GM12878 (cell line): Measurements from ENCODE around the gene GJC1. TPM values are rescaled to one million over a fixed set of nuclear protein-coding genes. Genes with fewer than 3 reads are reported as not detected.

Experiments used
- ATAC-seq: fragments of 200-7000 bp; cut with Tn5 transposase; 3 replicates; pipeline ENCODE4 v1.9.1; 2020; ENCODE audit warnings: mild to moderate bottlenecking, moderate library complexity
- BruUV-seq: library from RNA; stranded (reverse); fragments of 400-500 nt; replicated peaks from 2 replicates; lab custom pipeline; 2021; lab: Mats Ljungman, UMichigan
- CTCF ChIA-PET: fragments of 300-600 bp; sonication (Branson Sonifier 250); formaldehyde crosslinking; extraction: SDS; loops from one replicate; lab custom pipeline; 2021; ENCODE audit warnings: inconsistent platforms; lab: Yijun Ruan, JAX
- POLR2A ChIA-PET: fragments of 350-600 bp; formaldehyde crosslinking; extraction: SDS; loops from one replicate; lab custom pipeline; 2021; ENCODE audit warnings: inconsistent platforms; lab: Charles Lee
- RAD21 ChIA-PET: fragments of 300-600 bp; sonication (Branson Sonifier 250); formaldehyde crosslinking; loops from one replicate; lab custom pipeline; 2023; ENCODE audit warnings: antibody characterized with exemption; ENCODE audit not compliant: unreplicated experiment; lab: Charles Lee
- SMC1A ChIA-PET: fragments of 300-600 bp; sonication (Branson Sonifier 250); formaldehyde crosslinking; loops from one replicate; lab custom pipeline; 2023; ENCODE audit not compliant: unreplicated experiment, uncharacterized antibody; lab: Charles Lee
- DNase-seq: peaks from one replicate; pipeline ENCODE4 v3.0.0-alpha.2; 2011; ENCODE audit warnings: low read depth, low spot score
- FAIRE-seq: peaks from 3 replicates; lab custom pipeline; 2011; peaks lifted over from hg19 to GRCh38; lab: Jason Lieb, UNC
- H2AFZ ChIP-seq: 2 replicates; pipeline ENCODE4 v1.6.0; 2011; ENCODE audit warnings: low read depth, low read length, control low read depth; ENCODE audit not compliant: control insufficient read depth
- H3K27ac ChIP-seq: 2 replicates; pipeline ENCODE4 v1.5.1; 2011; ENCODE audit warnings: control low read depth; ENCODE audit not compliant: control insufficient read depth, insufficient read depth
- H3K27me3 ChIP-seq, 2 experiments: replicated peaks in 1 of 2; 2 replicates each; pipeline versions ENCODE4 v1.6.0 to v1.6.1; 2011; ENCODE audit warnings: low read length in 1 of 2; ENCODE audit not compliant: control insufficient read depth in 2 of 2, insufficient read depth in 2 of 2
- H3K36me3 ChIP-seq, 2 experiments: 2 replicates each; pipeline ENCODE4 v1.5.1; 2011; ENCODE audit warnings: low read length in 1 of 2; ENCODE audit not compliant: control insufficient read depth in 2 of 2, insufficient read depth in 2 of 2
- H3K4me1 ChIP-seq: 2 replicates; pipeline ENCODE4 v1.6.1; 2011; ENCODE audit warnings: mild to moderate bottlenecking, low read length, moderate library complexity, mixed read lengths; ENCODE audit not compliant: control insufficient read depth, insufficient read depth
- H3K4me2 ChIP-seq: 2 replicates; pipeline ENCODE4 v1.6.0; 2011; ENCODE audit warnings: control low read depth; ENCODE audit not compliant: control insufficient read depth, insufficient read depth
- H3K4me3 ChIP-seq: fragments of 200-600 bp; sonication (generic); 2 replicates; pipeline ENCODE4 v1.5.1; 2016
- H3K79me2 ChIP-seq: 2 replicates; pipeline ENCODE4 v1.6.0; 2011; ENCODE audit warnings: low read length; ENCODE audit not compliant: control insufficient read depth, insufficient read depth
- H3K9ac ChIP-seq: 2 replicates; pipeline ENCODE4 v1.8.0; 2011; ENCODE audit warnings: low read length, control low read depth, mixed read lengths; ENCODE audit not compliant: control insufficient read depth, insufficient read depth
- H3K9me3 ChIP-seq: replicated peaks from 3 replicates; pipeline ENCODE4 v1.5.1; 2011; ENCODE audit warnings: mild to moderate bottlenecking, low read length; ENCODE audit not compliant: control insufficient read depth, insufficient read depth
- H4K20me1 ChIP-seq: 2 replicates; pipeline ENCODE4 v1.6.0; 2011; ENCODE audit not compliant: control insufficient read depth, insufficient read depth
- CBFB ChIP-seq: IDR thresholded peaks from 2 replicates; pipeline ENCODE4 v1.6.1; 2016; ENCODE audit warnings: antibody characterized with exemption, low read depth
- CBX3 ChIP-seq: fragments of 200-600 bp; sonication (generic); IDR thresholded peaks from 2 replicates; pipeline ENCODE4 v1.6.1; 2016; ENCODE audit warnings: low read depth, borderline replicate concordance
- CBX5 ChIP-seq: sonication (generic); IDR thresholded peaks from 2 replicates; pipeline ENCODE4 v1.6.1; 2016; ENCODE audit warnings: low read depth, moderate library complexity, mild to moderate bottlenecking, inconsistent platforms
- ESRRA ChIP-seq: IDR thresholded peaks from 2 replicates; pipeline ENCODE4 v1.6.1; 2012; ENCODE audit warnings: mild to moderate bottlenecking, low read length, improper control_type of control experiment
- EZH2 ChIP-seq: IDR thresholded peaks from 2 replicates; pipeline ENCODE4 v1.6.1; 2012; ENCODE audit warnings: low read depth, mild to moderate bottlenecking, control low read depth, inconsistent platforms, low read length, borderline replicate concordance; ENCODE audit not compliant: control insufficient read depth
- FOXK2 ChIP-seq: fragments of 450-650 bp; IDR thresholded peaks from 2 replicates; pipeline ENCODE4 v1.6.1; 2017; ENCODE audit warnings: mild to moderate bottlenecking, moderate library complexity
- HCFC1 ChIP-seq: fragments of 150-350 bp; IDR thresholded peaks from 2 replicates; pipeline ENCODE4 v1.6.1; 2014; ENCODE audit warnings: low read length
- HDGF ChIP-seq: fragments of 450-650 bp; IDR thresholded peaks from 2 replicates; pipeline ENCODE4 v1.6.1; 2016; ENCODE audit warnings: antibody characterized with exemption
- MTA2 ChIP-seq: fragments of 450-650 bp; IDR thresholded peaks from 2 replicates; pipeline ENCODE4 v1.6.1; 2016; ENCODE audit warnings: low read depth, mild to moderate bottlenecking, moderate library complexity
- NR2C1 ChIP-seq: fragments of 450-650 bp; IDR thresholded peaks from 2 replicates; pipeline ENCODE4 v1.6.1; 2017; ENCODE audit warnings: antibody characterized with exemption, mild to moderate bottlenecking, moderate library complexity
- RBBP5 ChIP-seq: fragments of 200-600 bp; sonication (generic); conservative IDR thresholded peaks from 2 replicates; pipeline ENCODE4 v1.6.1; 2016
- RUNX3 ChIP-seq: IDR thresholded peaks from 2 replicates; pipeline ENCODE4 v1.6.1; 2012; ENCODE audit warnings: low read length, inconsistent platforms
- SREBF2 ChIP-seq: IDR thresholded peaks from 2 replicates; pipeline ENCODE4 v1.6.1; 2012; ENCODE audit warnings: mild to moderate bottlenecking, low read length
- SUPT20H ChIP-seq: IDR thresholded peaks from 2 replicates; pipeline ENCODE4 v1.6.1; 2011; ENCODE audit warnings: low read depth, mild to moderate bottlenecking, low read length, moderate library complexity, borderline replicate concordance; ENCODE audit not compliant: control insufficient read depth
- TCF12 ChIP-seq: IDR thresholded peaks from 2 replicates; pipeline ENCODE4 v1.6.1; 2011; ENCODE audit warnings: low read depth, mild to moderate bottlenecking, low read length
- ZNF207 ChIP-seq: fragments of 450-650 bp; IDR thresholded peaks from 2 replicates; pipeline ENCODE4 v1.6.1; 2014; ENCODE audit warnings: antibody characterized with exemption, mild to moderate bottlenecking, borderline replicate concordance
- WGBS: methylation state at CpG from one replicate; pipeline ENCODE4 v1.1.6; 2016; ENCODE audit warnings: low lambda C conversion rate; ENCODE audit not compliant: insufficient replicate concordance, insufficient coverage; ENCODE audit errors: missing lambda C conversion rate; 5-methylcytosine and 5-hydroxymethylcytosine counted together
- in situ Hi-C: fragments of 300-500 bp; cut with MboI; formaldehyde crosslinking; loops from 9 replicates; pipeline ENCODE4 v1.14.3; 2018; ENCODE audit warnings: mixed read lengths
- intact Hi-C: fragments of 100-400 bp; cut with micrococcal nuclease; formaldehyde crosslinking; loops from one replicate; pipeline ENCODE4 v1.14.2; 2022; ENCODE audit not compliant: unreplicated experiment
- polyA plus RNA-seq, 11 experiments: library from polyadenylated mRNA; depleted of rRNA in 4 of 11; unstranded in 6 of 11; stranded (reverse) in 5 of 11; fragments of >200 nt; fragmentation: Nextera tagmentation in 4 of 11; fragmentation: Illumina TruSeq in 1 of 11; extraction: Ambion mirVana in 4 of 11; extraction: Trizol in 1 of 11; gene quantifications; 1 replicate in 1 of 11; 2 replicates in 10 of 11; pipeline versions ENCODE4 v1.2.1 to v1.2.3, GENCODE V29; 2011 to 2016; ENCODE audit warnings: inconsistent platforms in 2 of 11, missing spikeins in 2 of 11, low read depth in 1 of 11
- total RNA-seq, 4 experiments: library from RNA; depleted of rRNA in 3 of 4; stranded (reverse); fragments of >200 nt in 3 of 4; fragmentation: Illumina TruSeq in 1 of 4; extraction: Trizol in 1 of 4; gene quantifications; 2 replicates each; pipeline versions ENCODE4 v1.2.1 to v1.2.3, GENCODE V29; 2013 to 2021
- TF ChIP-seq, protein P1 (sequence below), 3 experiments: IDR thresholded peaks in 2 of 3; conservative IDR thresholded peaks in 1 of 3; 2 replicates each; pipeline ENCODE4 v1.5.1; 2011; ENCODE audit warnings: low read depth in 3 of 3, low read length in 3 of 3, mild to moderate bottlenecking in 3 of 3, control low read depth in 2 of 3, moderate library complexity in 2 of 3, inconsistent platforms in 1 of 3, mixed read lengths in 1 of 3; ENCODE audit not compliant: control insufficient read depth in 2 of 3, insufficient read depth in 1 of 3; ENCODE audit errors: extremely low read depth in 1 of 3
- TF ChIP-seq, protein P2 (sequence below): fragments of 450-650 bp; IDR thresholded peaks from 2 replicates; pipeline ENCODE4 v1.6.1; 2017; ENCODE audit warnings: antibody characterized with exemption, mild to moderate bottlenecking, moderate library complexity

The GJC1 gene
- total and polyA plus RNA-seq, 10 of the 15 experiments (the other 5 are each of a cell fraction or from before 2014, with no cell fraction given): 0.37 to 3.4 (median 0.90) TPM

DNA sequence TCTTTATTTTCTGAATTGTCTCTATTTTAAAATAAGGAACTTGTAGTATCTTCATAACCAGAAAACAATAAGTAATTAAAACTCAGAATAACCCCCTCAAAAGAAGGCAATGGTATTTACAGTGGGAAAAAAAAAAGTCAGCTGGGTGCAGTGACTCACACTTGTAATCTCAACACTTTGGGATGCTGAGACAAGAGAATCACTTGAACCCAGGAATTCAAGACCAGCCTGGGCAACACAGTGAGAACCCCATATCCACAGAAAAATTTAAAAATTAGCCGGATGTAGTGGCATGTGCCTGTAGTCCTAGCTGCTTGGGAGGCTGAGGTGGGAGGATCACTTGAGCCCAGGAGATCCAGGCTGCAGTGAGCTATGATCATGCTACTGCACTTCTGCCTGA lies 37.8 kb downstream of the GJC1 start:
- POLR2A ChIA-PET: no interaction called here
- no peak overlapping the region for H3K4me2 ChIP-seq
- H3K27ac ChIP-seq: no peak overlapping the region
- CTCF ChIA-PET: no interaction called here
- no peaks in the 10 kb centered on the region; a peak in 1 of 4 replicates for H3K36me3 ChIP-seq
- no peak overlapping the region for H3K9ac ChIP-seq
- H3K9me3 ChIP-seq: no peaks in the 10 kb centered on the region
- H4K20me1 ChIP-seq: no peaks in the 10 kb centered on the region
- no peak for TF ChIP-seq RBBP5
- TF ChIP-seq CBX5: no peak
- TF ChIP-seq, protein P1, sequence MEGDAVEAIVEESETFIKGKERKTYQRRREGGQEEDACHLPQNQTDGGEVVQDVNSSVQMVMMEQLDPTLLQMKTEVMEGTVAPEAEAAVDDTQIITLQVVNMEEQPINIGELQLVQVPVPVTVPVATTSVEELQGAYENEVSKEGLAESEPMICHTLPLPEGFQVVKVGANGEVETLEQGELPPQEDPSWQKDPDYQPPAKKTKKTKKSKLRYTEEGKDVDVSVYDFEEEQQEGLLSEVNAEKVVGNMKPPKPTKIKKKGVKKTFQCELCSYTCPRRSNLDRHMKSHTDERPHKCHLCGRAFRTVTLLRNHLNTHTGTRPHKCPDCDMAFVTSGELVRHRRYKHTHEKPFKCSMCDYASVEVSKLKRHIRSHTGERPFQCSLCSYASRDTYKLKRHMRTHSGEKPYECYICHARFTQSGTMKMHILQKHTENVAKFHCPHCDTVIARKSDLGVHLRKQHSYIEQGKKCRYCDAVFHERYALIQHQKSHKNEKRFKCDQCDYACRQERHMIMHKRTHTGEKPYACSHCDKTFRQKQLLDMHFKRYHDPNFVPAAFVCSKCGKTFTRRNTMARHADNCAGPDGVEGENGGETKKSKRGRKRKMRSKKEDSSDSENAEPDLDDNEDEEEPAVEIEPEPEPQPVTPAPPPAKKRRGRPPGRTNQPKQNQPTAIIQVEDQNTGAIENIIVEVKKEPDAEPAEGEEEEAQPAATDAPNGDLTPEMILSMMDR (IDR thresholded peaks at IDR 0.05 in 2 of 3, conservative IDR thresholded peaks at IDR 0.05 in 1 of 3; ENCODE audit: control insufficient read depth in 2 of 3, extremely low read depth in 1 of 3, insufficient read depth in 1 of 3, low read depth in 3 of 3, low read length in 3 of 3): no peak
- TF ChIP-seq FOXK2: no peak
- no peak for TF ChIP-seq CBFB
- no peak for TF ChIP-seq HDGF
- TF ChIP-seq TCF12: no peak
- no peak for TF ChIP-seq SREBF2
- no peak for TF ChIP-seq ZNF207
- TF ChIP-seq HCFC1: no peak
- no peak for TF ChIP-seq ESRRA
- TF ChIP-seq, protein P2, sequence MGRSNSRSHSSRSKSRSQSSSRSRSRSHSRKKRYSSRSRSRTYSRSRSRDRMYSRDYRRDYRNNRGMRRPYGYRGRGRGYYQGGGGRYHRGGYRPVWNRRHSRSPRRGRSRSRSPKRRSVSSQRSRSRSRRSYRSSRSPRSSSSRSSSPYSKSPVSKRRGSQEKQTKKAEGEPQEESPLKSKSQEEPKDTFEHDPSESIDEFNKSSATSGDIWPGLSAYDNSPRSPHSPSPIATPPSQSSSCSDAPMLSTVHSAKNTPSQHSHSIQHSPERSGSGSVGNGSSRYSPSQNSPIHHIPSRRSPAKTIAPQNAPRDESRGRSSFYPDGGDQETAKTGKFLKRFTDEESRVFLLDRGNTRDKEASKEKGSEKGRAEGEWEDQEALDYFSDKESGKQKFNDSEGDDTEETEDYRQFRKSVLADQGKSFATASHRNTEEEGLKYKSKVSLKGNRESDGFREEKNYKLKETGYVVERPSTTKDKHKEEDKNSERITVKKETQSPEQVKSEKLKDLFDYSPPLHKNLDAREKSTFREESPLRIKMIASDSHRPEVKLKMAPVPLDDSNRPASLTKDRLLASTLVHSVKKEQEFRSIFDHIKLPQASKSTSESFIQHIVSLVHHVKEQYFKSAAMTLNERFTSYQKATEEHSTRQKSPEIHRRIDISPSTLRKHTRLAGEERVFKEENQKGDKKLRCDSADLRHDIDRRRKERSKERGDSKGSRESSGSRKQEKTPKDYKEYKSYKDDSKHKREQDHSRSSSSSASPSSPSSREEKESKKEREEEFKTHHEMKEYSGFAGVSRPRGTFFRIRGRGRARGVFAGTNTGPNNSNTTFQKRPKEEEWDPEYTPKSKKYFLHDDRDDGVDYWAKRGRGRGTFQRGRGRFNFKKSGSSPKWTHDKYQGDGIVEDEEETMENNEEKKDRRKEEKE: no peak
- no peak for TF ChIP-seq NR2C1
- TF ChIP-seq SUPT20H: no peak
- no peak for TF ChIP-seq EZH2
- TF ChIP-seq MTA2: no peak
- no peak for TF ChIP-seq CBX3
- TF ChIP-seq RUNX3: no peak
- SMC1A ChIA-PET: no interaction called here
- no peaks in the 10 kb centered on the region; a peak in 2 of 4 replicates for H3K27me3 ChIP-seq
- WGBS: 100% methylated on average over 1 of the region's 1 CpG
- no peak overlapping the region for H2AFZ ChIP-seq
- intact Hi-C loops: no loop called here
- DNase-seq (no peak), FAIRE-seq (no peak), ATAC-seq (no peak)
- no peaks in the 10 kb centered on the region for H3K79me2 ChIP-seq
- in situ Hi-C loops: no loop called here
- BruUV-seq: no TSS peak
- H3K4me3 ChIP-seq: no peak overlapping the region
- RAD21 ChIA-PET: no interaction called here
- H3K4me1 ChIP-seq: no peaks in the 10 kb centered on the region
